GM23338 (cell line): ENCODE data around the gene ZNF488. TPM values are rescaled to one million over a fixed set of nuclear protein-coding genes. Genes with fewer than 3 reads are reported as not detected.

Source experiments
- EZH2 ChIP-seq: fragments of 200-600 bp; sonication (generic); IDR thresholded peaks from one replicate; pipeline ENCODE4 v1.8.0; 2017; ENCODE audit warnings: antibody characterized with exemption, mild to moderate bottlenecking, low read depth; ENCODE audit not compliant: unreplicated experiment
- NANOG ChIP-seq: IDR thresholded peaks from 2 replicates; pipeline ENCODE4 v1.6.1; 2016; ENCODE audit warnings: antibody characterized with exemption, borderline replicate concordance
- POLR2AphosphoS5 ChIP-seq: IDR thresholded peaks from 2 replicates; pipeline ENCODE4 v1.6.1; 2016; ENCODE audit warnings: antibody characterized with exemption, low read depth
- STAT1 ChIP-seq: IDR thresholded peaks from one replicate; pipeline ENCODE4 v1.6.1; 2016; ENCODE audit warnings: antibody characterized with exemption; ENCODE audit not compliant: unreplicated experiment
- ZNF114 ChIP-seq: fragments of 250-450 bp; sonication (Bioruptor Pico); IDR thresholded peaks from 2 replicates; pipeline ENCODE4 v1.5.0; 2020; ENCODE audit warnings: mild to moderate bottlenecking, moderate library complexity
- polyA plus RNA-seq: library from polyadenylated mRNA; unstranded; fragments of >200 nt; fragmentation: Nextera tagmentation; extraction: Ambion mirVana; gene quantifications from 2 replicates; pipeline ENCODE4 v1.2.1, GENCODE V29; 2016
- total RNA-seq: library from RNA; depleted of rRNA; stranded (reverse); fragments of >200 nt; shearing (Covaris generic); gene quantifications from 2 replicates; pipeline ENCODE4 v1.2.3, GENCODE V29; 2014
- TF ChIP-seq, protein P1 (sequence below): fragments of 250-450 bp; sonication (Bioruptor Pico); IDR thresholded peaks from 2 replicates; pipeline ENCODE4 v1.5.0; 2020; ENCODE audit warnings: mild to moderate bottlenecking, moderate library complexity
- TF ChIP-seq, protein P2 (sequence below): IDR thresholded peaks from one replicate; pipeline ENCODE4 v1.6.1; 2018; ENCODE audit warnings: antibody characterized with exemption; ENCODE audit not compliant: unreplicated experiment
- TF ChIP-seq, protein P3 (sequence below): IDR thresholded peaks from 2 replicates; pipeline ENCODE4 v1.6.1; 2016; ENCODE audit warnings: antibody characterized with exemption

ZNF488 gene
- total and polyA plus RNA-seq, 2 experiments from 2014 or later: 2.5 to 5.2 TPM

DNA sequence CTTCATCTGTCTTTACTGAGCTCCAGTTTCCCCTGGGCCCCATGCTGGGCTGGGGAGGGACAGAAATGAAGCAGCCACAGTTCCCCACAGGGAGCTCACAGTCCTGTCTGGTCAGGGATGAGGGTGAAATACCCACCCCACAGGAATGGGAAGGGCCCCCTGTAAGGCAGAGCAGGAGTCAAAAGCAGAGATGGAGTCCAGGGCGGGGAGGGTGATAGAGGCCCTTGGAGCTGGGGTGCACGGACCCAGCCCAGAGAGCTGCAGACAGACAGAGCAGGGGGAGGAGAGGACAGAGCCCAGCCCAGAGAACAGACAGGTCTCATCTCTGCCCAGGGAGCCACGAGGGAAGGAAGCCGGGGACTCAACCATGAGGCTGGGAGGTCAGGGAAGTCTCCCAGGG, 34.9 kb upstream of the ZNF488 start (continued):
- TF ChIP-seq, protein P1, sequence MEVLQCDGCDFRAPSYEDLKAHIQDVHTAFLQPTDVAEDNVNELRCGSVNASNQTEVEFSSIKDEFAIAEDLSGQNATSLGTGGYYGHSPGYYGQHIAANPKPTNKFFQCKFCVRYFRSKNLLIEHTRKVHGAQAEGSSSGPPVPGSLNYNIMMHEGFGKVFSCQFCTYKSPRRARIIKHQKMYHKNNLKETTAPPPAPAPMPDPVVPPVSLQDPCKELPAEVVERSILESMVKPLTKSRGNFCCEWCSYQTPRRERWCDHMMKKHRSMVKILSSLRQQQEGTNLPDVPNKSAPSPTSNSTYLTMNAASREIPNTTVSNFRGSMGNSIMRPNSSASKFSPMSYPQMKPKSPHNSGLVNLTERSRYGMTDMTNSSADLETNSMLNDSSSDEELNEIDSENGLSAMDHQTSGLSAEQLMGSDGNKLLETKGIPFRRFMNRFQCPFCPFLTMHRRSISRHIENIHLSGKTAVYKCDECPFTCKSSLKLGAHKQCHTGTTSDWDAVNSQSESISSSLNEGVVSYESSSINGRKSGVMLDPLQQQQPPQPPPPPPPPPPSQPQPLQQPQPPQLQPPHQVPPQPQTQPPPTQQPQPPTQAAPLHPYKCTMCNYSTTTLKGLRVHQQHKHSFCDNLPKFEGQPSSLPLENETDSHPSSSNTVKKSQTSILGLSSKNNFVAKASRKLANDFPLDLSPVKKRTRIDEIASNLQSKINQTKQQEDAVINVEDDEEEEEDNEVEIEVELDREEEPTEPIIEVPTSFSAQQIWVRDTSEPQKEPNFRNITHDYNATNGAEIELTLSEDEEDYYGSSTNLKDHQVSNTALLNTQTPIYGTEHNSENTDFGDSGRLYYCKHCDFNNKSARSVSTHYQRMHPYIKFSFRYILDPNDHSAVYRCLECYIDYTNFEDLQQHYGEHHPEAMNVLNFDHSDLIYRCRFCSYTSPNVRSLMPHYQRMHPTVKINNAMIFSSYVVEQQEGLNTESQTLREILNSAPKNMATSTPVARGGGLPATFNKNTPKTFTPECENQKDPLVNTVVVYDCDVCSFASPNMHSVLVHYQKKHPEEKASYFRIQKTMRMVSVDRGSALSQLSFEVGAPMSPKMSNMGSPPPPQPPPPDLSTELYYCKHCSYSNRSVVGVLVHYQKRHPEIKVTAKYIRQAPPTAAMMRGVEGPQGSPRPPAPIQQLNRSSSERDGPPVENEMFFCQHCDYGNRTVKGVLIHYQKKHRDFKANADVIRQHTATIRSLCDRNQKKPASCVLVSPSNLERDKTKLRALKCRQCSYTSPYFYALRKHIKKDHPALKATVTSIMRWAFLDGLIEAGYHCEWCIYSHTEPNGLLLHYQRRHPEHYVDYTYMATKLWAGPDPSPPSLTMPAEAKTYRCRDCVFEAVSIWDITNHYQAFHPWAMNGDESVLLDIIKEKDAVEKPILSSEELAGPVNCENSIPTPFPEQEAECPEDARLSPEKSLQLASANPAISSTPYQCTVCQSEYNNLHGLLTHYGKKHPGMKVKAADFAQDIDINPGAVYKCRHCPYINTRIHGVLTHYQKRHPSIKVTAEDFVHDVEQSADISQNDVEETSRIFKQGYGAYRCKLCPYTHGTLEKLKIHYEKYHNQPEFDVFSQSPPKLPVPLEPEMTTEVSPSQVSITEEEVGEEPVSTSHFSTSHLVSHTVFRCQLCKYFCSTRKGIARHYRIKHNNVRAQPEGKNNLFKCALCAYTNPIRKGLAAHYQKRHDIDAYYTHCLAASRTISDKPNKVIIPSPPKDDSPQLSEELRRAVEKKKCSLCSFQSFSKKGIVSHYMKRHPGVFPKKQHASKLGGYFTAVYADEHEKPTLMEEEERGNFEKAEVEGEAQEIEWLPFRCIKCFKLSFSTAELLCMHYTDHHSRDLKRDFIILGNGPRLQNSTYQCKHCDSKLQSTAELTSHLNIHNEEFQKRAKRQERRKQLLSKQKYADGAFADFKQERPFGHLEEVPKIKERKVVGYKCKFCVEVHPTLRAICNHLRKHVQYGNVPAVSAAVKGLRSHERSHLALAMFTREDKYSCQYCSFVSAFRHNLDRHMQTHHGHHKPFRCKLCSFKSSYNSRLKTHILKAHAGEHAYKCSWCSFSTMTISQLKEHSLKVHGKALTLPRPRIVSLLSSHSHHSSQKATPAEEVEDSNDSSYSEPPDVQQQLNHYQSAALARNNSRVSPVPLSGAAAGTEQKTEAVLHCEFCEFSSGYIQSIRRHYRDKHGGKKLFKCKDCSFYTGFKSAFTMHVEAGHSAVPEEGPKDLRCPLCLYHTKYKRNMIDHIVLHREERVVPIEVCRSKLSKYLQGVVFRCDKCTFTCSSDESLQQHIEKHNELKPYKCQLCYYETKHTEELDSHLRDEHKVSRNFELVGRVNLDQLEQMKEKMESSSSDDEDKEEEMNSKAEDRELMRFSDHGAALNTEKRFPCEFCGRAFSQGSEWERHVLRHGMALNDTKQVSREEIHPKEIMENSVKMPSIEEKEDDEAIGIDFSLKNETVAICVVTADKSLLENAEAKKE (CRISPR knock-in tag): no peak
- TF ChIP-seq EZH2 (no peak), NANOG (no peak), STAT1 (no peak), POLR2AphosphoS5 (no peak), ZNF114 (no peak)
- TF ChIP-seq, protein P2, sequence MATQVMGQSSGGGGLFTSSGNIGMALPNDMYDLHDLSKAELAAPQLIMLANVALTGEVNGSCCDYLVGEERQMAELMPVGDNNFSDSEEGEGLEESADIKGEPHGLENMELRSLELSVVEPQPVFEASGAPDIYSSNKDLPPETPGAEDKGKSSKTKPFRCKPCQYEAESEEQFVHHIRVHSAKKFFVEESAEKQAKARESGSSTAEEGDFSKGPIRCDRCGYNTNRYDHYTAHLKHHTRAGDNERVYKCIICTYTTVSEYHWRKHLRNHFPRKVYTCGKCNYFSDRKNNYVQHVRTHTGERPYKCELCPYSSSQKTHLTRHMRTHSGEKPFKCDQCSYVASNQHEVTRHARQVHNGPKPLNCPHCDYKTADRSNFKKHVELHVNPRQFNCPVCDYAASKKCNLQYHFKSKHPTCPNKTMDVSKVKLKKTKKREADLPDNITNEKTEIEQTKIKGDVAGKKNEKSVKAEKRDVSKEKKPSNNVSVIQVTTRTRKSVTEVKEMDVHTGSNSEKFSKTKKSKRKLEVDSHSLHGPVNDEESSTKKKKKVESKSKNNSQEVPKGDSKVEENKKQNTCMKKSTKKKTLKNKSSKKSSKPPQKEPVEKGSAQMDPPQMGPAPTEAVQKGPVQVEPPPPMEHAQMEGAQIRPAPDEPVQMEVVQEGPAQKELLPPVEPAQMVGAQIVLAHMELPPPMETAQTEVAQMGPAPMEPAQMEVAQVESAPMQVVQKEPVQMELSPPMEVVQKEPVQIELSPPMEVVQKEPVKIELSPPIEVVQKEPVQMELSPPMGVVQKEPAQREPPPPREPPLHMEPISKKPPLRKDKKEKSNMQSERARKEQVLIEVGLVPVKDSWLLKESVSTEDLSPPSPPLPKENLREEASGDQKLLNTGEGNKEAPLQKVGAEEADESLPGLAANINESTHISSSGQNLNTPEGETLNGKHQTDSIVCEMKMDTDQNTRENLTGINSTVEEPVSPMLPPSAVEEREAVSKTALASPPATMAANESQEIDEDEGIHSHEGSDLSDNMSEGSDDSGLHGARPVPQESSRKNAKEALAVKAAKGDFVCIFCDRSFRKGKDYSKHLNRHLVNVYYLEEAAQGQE: no peak
- TF ChIP-seq, protein P3, sequence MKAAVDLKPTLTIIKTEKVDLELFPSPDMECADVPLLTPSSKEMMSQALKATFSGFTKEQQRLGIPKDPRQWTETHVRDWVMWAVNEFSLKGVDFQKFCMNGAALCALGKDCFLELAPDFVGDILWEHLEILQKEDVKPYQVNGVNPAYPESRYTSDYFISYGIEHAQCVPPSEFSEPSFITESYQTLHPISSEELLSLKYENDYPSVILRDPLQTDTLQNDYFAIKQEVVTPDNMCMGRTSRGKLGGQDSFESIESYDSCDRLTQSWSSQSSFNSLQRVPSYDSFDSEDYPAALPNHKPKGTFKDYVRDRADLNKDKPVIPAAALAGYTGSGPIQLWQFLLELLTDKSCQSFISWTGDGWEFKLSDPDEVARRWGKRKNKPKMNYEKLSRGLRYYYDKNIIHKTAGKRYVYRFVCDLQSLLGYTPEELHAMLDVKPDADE: no peak
